ENCODE results near the gene MRM1. TPM values are rescaled to one million over a fixed set of nuclear protein-coding genes. Genes with fewer than 3 reads are reported as not detected.

The MRM1 gene
- polyA plus RNA-seq, 1 donor (not counting 4 experiments of a cell fraction or from before 2014, with no cell fraction given), result 3.8 TPM

GRCh38 chr17:36597226-36597625, 4.2 kb upstream of the MRM1 start:
- FAIRE-seq, result no peak
- DNase-seq (ENCODE audit: low read depth, low spot score), result no peak
- Histone ChIP-seq H3K27ac (ENCODE audit: control insufficient read depth, insufficient read depth, low read length) (no peak overlapping the region), H3K4me3 (ENCODE audit: control insufficient read depth in 2 of 3, extremely low read depth in 1 of 3, insufficient read depth in 2 of 3, low read depth in 1 of 3, low read length in 3 of 3) (no peak overlapping the region), H2AFZ (ENCODE audit: control insufficient read depth, low read length) (no peak overlapping the region), H3K9me1 (ENCODE audit: control insufficient read depth, extremely low read depth, insufficient read depth, low read length) (no peaks in the 10 kb centered on the region), H3K36me3 (ENCODE audit: control insufficient read depth in 2 of 2, extremely low read depth in 1 of 2, insufficient read depth in 2 of 2, low read length in 2 of 2) (peaks cover 1 to 6% of the 10 kb centered on the region in 2 experiments), H3K27me3 (ENCODE audit: control insufficient read depth, extremely low read depth, insufficient read depth, low read length) (no peaks in the 10 kb centered on the region), H3K79me2 (ENCODE audit: control insufficient read depth, insufficient read depth, low read length) (peaks cover 8% of the 10 kb centered on the region), H3K4me1 (ENCODE audit: control insufficient read depth, extremely low read depth, insufficient read depth, low read length) (peaks cover 17% of the 10 kb centered on the region), H3K9ac (ENCODE audit: control insufficient read depth, extremely low read depth, insufficient read depth, low read length) (no peak overlapping the region), H3K9me3 (ENCODE audit: control insufficient read depth, low read depth, low read length) (no peaks in the 10 kb centered on the region), H4K20me1 (ENCODE audit: control insufficient read depth, extremely low read depth, insufficient read depth, low read length) (no peaks in the 10 kb centered on the region), H3K4me2 (ENCODE audit: control insufficient read depth, extremely low read depth, insufficient read depth, low read depth, low read length) (no peak overlapping the region)
- dilution Hi-C loops (cut with MboI; ENCODE audit: extremely low pct_ligation_motif_present, low sequenced_read_pairs), result no loop called here
- no peak for TF ChIP-seq EZH2 (IDR thresholded peaks at IDR 0.05; ENCODE audit: low read length)
- TF ChIP-seq CTCF (optimal IDR thresholded peaks at IDR 0.05 in 1 of 3, IDR thresholded peaks at IDR 0.05 in 1 of 3, conservative IDR thresholded peaks at IDR 0.05 in 1 of 3; ENCODE audit: extremely low read depth in 1 of 3, insufficient read depth in 2 of 3, low read length in 3 of 3), result no peak

- dilution Hi-C loops (cut with MboI; ENCODE audit: extremely low pct_ligation_motif_present, low sequenced_read_pairs), result no loop called here
- H3K36me3 ChIP-seq (ENCODE audit: control insufficient read depth in 2 of 2, extremely low read depth in 1 of 2, insufficient read depth in 2 of 2, low read length in 2 of 2), result peaks cover 1 to 6% of the 10 kb centered on the region in 2 experiments
- no peak overlapping the region for H2AFZ ChIP-seq (ENCODE audit: control insufficient read depth, low read length)
- TF ChIP-seq CTCF (optimal IDR thresholded peaks at IDR 0.05 in 1 of 3, IDR thresholded peaks at IDR 0.05 in 1 of 3, conservative IDR thresholded peaks at IDR 0.05 in 1 of 3; ENCODE audit: extremely low read depth in 1 of 3, insufficient read depth in 2 of 3, low read length in 3 of 3), result no peak
- TF ChIP-seq EZH2 (IDR thresholded peaks at IDR 0.05; ENCODE audit: low read length), result no peak
- H3K9ac ChIP-seq (ENCODE audit: control insufficient read depth, extremely low read depth, insufficient read depth, low read length), result no peak overlapping the region
- H3K4me1 ChIP-seq (ENCODE audit: control insufficient read depth, extremely low read depth, insufficient read depth, low read length), result peaks cover 11% of the 10 kb centered on the region
- no peaks in the 10 kb centered on the region for H3K27me3 ChIP-seq (ENCODE audit: control insufficient read depth, extremely low read depth, insufficient read depth, low read length)
- no peaks in the 10 kb centered on the region for H3K9me3 ChIP-seq (ENCODE audit: control insufficient read depth, low read depth, low read length)
- H3K4me3 ChIP-seq (ENCODE audit: control insufficient read depth in 2 of 3, extremely low read depth in 1 of 3, insufficient read depth in 2 of 3, low read depth in 1 of 3, low read length in 3 of 3), result no peak overlapping the region
- no peak overlapping the region for H3K4me2 ChIP-seq (ENCODE audit: control insufficient read depth, extremely low read depth, insufficient read depth, low read depth, low read length)
- H3K9me1 ChIP-seq (ENCODE audit: control insufficient read depth, extremely low read depth, insufficient read depth, low read length), result no peaks in the 10 kb centered on the region
- no peak for FAIRE-seq
- no peak overlapping the region for H3K27ac ChIP-seq (ENCODE audit: control insufficient read depth, insufficient read depth, low read length)
- DNase-seq (ENCODE audit: low read depth, low spot score), result no peak
- peaks cover 16% of the 10 kb centered on the region for H3K79me2 ChIP-seq (ENCODE audit: control insufficient read depth, insufficient read depth, low read length)
- no peaks in the 10 kb centered on the region for H4K20me1 ChIP-seq (ENCODE audit: control insufficient read depth, extremely low read depth, insufficient read depth, low read length)
Observed at GRCh38 chr17:36597866-36598777, 3.3 kb upstream of the MRM1 start.

All from keratinocyte (primary cell).